22Rv1 (cell line): ENCODE results near the gene TMBIM4.
"Not testable (repeated sequence)": the region's sequence is repeated elsewhere in the genome, so short reads cannot be mapped to it uniquely, and the experiment has no call there.

ENCODE experiments used
- H3K27ac ChIP-seq: fragments of 450-650 bp; 2 replicates; pipeline ENCODE4 v1.5.1; 2017
- ZFX ChIP-seq: fragments of 450-650 bp; IDR thresholded peaks from 2 replicates; pipeline ENCODE4 v1.6.1; 2017; ENCODE audit warnings: antibody characterized with exemption, borderline replicate concordance
- TF ChIP-seq, protein P1 (sequence below): fragments of 450-650 bp; IDR thresholded peaks from 2 replicates; pipeline ENCODE4 v1.5.1; 2017; ENCODE audit warnings: mild to moderate bottlenecking

TMBIM4 gene

DNA sequence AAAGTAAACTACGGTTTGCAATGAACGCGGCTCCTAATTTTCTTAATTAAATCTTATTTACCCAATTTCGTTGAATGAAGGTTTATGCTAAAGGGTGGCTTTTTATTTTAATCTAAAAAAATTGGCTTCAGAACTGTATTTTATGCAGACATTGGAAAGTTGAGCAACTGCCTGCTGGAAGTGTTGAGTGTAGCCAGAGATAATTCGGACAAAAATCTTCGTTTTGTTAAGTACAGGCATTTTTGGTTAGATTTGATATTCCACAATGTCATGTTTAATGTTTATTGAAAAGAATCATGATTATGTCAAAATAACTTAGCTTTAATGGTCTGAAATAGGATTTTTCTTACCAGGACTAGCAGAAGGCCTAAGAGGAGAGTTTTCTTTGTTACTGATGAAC, 20.1 kb upstream of the TMBIM4 start:
- no peak for TF ChIP-seq ZFX
- TF ChIP-seq, protein P1, sequence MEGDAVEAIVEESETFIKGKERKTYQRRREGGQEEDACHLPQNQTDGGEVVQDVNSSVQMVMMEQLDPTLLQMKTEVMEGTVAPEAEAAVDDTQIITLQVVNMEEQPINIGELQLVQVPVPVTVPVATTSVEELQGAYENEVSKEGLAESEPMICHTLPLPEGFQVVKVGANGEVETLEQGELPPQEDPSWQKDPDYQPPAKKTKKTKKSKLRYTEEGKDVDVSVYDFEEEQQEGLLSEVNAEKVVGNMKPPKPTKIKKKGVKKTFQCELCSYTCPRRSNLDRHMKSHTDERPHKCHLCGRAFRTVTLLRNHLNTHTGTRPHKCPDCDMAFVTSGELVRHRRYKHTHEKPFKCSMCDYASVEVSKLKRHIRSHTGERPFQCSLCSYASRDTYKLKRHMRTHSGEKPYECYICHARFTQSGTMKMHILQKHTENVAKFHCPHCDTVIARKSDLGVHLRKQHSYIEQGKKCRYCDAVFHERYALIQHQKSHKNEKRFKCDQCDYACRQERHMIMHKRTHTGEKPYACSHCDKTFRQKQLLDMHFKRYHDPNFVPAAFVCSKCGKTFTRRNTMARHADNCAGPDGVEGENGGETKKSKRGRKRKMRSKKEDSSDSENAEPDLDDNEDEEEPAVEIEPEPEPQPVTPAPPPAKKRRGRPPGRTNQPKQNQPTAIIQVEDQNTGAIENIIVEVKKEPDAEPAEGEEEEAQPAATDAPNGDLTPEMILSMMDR, result no peak
- H3K27ac ChIP-seq, result no peak overlapping the region

DNA sequence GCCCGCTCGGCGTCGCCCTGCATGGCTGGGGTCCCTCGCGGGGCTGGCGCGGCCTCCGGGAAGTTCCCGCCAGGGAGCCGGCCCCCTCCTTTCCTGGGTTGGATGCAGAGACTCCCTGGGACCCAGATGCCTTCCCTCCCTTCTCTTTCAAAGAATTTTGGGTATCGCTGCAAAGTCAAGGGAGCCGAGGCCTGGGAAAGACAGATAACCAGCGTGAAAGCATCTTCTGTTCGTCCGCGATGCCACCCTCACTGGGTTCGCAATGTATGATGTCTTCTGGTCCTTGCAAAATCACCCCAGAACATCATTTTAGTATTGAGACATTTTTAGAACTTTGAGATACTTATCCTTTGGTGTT, 19.7 kb upstream of the TMBIM4 start:
- no peak overlapping the region for H3K27ac ChIP-seq
- TF ChIP-seq ZFX, result no peak
- TF ChIP-seq, protein P1, result no peak

DNA sequence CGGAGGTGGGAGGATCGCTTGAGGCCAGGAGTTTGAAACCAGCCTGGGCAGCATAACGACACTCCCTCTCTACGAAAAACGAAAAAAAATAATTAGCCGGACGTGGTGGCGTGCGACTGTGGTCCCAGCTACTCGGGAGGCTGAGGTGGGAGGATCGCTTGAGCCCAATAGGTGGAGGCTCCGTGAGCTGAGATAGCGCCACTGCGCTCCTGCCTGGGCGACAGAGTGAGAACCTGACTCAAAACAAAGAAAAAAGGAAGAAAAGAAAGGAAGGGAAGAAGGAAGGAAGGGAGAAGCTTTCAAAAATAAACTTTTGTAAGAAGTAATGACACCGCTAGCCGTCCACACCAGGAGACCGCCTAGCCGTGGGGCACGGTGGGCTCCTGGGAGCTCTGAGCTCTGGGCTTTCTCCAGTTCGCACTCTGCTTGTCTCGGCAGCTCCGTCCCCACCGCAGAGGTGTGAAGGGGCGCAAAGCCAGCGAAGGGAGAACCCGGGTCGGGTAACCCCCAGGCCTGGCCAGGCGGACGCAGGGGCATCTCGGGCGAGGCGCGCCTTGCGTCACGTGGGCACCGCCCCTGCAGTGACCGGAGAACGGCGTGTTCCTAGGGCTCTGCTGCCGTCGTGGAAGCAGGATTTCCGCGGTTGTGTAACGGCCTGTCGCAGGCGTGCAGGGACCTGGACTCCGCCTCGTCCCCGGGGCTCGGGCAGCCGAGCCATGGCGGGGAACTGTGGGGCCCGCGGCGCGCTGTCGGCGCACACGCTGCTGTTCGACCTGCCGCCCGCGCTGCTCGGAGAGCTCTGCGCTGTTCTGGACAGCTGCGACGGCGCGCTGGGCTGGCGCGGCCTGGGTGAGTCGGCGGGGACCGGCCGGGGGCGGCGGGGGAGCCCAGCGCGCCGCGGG, 19.0 kb upstream of the TMBIM4 start, which contains the start of gene IRAK3:
TSS of gene IRAK3 (plus strand) at position 631 of the 902 bp plus-strand sequence. CDS start at position 717, 86 bp downstream.
- TF ChIP-seq, protein P1, result no peak
- no peak for TF ChIP-seq ZFX
- H3K27ac ChIP-seq, result no peak within 1 kb of the TSS

DNA sequence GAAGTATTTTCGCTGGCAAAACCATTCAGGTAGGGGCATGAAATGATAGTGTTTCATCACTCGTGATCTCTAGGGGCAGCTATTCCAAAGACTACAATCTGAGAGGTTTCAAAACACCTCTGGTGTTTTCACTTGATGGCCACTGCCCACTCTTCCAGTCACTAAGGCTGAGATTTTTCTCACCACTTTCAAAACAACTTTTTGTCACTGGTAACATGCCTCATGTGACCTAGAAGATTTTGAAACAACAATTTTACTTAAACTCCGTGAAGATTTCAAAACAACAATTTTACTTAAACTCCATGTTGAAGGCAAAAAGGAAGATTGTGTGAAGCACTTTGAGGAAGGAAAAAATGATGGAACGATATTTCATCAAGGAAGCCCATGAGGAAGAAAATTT, 18.0 kb upstream of the TMBIM4 start:
- H3K27ac ChIP-seq, result no peak overlapping the region
- no peak for TF ChIP-seq ZFX
- TF ChIP-seq, protein P1, result no peak

DNA sequence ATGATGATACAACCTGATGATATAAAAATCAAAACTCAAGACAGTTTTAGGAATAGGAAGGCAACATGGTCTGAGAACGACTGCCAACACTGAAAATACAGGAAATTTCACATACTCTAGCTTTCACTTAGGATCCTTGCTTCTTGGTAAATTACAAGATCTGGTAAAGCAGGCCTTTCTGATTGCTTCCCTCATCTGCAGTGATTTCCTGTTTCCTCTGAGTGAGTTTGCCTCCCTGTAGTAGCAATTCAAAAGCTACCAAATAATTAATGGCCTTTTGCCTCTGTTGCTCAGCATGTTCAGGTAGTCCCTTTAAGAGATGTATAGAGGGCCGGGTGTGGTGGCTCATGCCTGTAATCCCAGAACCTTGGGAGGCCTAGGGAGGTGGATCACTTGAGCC, 17.2 kb upstream of the TMBIM4 start:
- no peak for TF ChIP-seq ZFX
- TF ChIP-seq, protein P1, result no peak
- H3K27ac ChIP-seq, result no peak overlapping the region

DNA sequence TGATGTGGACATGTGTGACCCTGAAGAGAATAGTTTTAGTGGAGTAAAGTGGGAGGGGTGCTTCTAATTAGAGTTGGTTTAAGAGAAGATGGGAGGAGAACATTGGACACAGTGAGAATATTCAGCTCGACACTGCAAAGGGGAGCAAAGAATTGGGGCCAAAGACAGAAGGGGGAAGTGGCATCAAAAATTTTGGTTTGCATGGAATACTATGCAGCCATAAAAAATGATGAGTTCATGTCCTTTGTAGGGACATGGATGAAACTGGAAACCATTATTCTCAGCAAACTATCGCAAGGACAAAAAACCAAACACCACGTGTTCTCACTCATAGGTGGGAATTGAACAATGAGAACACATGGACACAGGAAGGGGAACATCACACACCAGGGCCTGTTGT, 15.0 kb upstream of the TMBIM4 start:
- H3K27ac ChIP-seq, result not testable (repeated sequence)

DNA sequence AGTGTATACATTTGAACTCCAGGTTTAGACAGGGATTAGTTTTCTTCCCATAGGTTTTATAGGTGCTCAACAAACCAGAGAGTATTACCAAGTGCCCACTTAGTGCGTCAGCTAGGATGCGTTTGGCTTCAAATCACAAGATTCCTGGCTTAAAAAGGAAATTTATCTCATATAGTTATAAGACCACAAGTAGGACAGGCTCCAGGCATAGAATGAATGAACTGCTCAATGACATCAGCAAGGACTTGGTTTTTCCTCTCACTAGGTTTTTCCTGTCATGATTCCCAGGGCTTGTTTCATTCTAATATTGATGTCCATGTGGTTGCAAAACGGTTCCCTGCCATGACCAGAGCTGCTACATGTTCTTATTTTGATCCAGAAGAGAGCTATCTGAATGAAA, 13.2 kb upstream of the TMBIM4 start:
- TF ChIP-seq, protein P1, result no peak
- TF ChIP-seq ZFX, result no peak
- no peak overlapping the region for H3K27ac ChIP-seq
